ENCODE data around the gene ENTPD5.

DNA sequence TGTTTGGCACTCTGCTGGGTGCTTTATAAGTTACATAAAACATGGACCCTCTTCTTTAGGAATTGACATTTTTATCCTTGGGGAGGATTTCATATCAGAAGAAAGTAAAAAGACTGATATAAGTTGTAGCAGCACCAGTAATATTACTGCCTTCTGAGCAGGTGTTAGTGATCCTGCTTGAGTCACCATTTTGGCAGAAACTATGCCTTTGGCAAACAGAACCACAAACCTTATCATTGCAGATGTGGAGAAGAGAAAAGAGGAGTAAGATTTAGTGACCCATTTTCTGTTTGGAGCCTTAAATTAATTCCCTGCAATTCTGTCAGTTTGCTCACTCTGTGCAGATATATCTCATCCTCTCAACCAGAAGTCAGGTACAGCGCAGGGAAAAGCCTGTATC, 109.4 kb downstream of the ENTPD5 start:
- TF ChIP-seq CTCF (IDR thresholded peaks at IDR 0.05): no peak
- no peak for TF ChIP-seq POLR2A (IDR thresholded peaks at IDR 0.05)
